WI38 (cell line): ENCODE data around the gene YDJC.
"Not testable (repeated sequence)": the region's sequence is repeated elsewhere in the genome, so short reads cannot be mapped to it uniquely, and the experiment has no call there.

Experiments
- H3K4me3 ChIP-seq: 2 replicates; pipeline ENCODE4 v1.5.1; 2011; ENCODE audit warnings: low read depth, mild to moderate bottlenecking, control low read depth, low read length
- TF ChIP-seq, protein P1 (sequence below): IDR thresholded peaks from 2 replicates; pipeline ENCODE4 v1.5.1; 2012; ENCODE audit warnings: low read depth, mild to moderate bottlenecking, control low read depth, low read length

YDJC gene, protein sequence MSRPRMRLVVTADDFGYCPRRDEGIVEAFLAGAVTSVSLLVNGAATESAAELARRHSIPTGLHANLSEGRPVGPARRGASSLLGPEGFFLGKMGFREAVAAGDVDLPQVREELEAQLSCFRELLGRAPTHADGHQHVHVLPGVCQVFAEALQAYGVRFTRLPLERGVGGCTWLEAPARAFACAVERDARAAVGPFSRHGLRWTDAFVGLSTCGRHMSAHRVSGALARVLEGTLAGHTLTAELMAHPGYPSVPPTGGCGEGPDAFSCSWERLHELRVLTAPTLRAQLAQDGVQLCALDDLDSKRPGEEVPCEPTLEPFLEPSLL

DNA sequence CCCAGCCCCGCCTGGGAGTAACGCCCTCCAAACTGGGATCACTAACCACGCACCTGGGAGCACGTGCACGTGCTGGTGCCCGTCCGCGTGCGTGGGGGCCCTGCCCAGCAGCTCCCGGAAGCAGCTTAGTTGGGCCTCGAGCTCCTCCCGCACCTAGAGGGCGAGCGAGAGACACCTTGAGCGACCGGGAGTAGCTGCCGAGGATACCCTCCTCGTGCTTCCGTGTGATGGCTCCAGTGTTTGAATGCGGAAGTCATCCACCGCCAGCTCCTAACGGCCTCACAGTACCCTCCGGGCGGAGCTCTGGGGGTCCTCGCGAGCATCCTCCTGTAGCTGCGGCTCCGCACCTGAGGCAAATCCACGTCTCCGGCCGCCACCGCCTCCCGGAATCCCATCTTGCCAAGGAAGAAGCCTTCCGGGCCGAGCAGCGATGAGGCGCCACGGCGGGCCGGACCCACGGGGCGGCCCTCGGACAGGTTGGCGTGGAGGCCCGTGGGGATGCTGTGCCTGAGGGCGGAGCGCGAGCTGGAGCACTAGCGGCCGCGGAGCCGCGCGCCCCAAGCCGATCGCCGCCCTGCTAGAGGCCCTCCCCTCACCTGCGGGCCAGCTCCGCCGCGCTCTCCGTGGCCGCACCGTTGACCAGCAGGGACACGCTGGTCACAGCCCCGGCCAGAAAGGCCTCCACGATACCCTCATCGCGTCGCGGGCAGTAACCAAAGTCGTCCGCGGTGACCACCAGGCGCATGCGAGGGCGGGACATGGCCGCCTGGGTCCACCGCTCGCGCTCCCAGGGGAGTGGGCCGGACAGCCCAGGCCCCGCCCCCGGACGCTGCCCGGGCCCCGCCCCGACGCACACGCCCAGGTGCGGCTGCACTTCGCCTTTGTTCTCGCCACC, at the start of gene YDJC:
Gene YDJC (minus strand): TSS at position 768 of the 895 bp plus-strand sequence. CDS start 8 bp downstream, at position 760.
- peak within 1 kb of the TSS; percentile 90 for H3K4me3 ChIP-seq

DNA sequence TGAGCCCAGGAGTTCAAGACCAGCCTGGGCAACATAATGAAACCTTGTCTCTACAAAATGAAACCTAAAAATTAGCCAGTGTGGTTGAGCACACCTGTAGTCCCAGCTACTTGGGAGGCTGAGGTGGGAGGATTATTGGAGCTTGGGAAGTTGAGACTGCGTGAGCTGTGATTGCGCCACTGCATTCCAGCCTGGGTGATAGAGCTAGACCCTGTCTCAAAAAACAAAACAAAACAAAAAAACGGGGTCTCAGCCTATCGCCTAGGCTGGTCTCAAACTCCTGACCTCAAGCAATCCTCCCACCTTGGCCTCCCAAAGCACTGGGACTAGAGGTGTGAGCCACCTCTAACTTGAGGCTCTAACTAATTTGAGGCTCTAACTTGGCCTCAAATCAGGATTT, 49.6 kb upstream of the YDJC start:
- TF ChIP-seq, protein P1, sequence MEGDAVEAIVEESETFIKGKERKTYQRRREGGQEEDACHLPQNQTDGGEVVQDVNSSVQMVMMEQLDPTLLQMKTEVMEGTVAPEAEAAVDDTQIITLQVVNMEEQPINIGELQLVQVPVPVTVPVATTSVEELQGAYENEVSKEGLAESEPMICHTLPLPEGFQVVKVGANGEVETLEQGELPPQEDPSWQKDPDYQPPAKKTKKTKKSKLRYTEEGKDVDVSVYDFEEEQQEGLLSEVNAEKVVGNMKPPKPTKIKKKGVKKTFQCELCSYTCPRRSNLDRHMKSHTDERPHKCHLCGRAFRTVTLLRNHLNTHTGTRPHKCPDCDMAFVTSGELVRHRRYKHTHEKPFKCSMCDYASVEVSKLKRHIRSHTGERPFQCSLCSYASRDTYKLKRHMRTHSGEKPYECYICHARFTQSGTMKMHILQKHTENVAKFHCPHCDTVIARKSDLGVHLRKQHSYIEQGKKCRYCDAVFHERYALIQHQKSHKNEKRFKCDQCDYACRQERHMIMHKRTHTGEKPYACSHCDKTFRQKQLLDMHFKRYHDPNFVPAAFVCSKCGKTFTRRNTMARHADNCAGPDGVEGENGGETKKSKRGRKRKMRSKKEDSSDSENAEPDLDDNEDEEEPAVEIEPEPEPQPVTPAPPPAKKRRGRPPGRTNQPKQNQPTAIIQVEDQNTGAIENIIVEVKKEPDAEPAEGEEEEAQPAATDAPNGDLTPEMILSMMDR, result no peak
- H3K4me3 ChIP-seq, result no peak overlapping the region

More for the DNA sequence above, at the start of gene YDJC:
- TF ChIP-seq, protein P1, result peak; percentile 34

DNA sequence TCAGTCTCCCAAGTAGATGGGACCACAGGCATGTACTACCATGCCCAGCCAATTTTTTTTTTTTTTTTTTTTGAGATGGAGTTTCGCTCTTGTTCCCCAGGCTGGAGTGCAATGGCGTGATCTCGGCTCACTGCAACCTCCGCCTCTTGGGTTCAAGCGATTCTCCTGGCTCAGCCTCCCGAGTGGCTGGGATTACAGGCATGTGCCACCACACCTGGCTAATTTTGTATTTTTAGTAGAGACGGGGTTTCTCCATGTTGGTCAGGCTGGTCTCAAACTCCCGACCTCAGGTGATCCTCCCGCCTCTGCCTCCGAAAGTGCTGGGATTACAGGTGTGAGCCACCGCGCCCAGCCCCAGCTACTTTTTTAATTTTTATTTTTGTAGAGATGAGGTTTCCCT, 49.0 kb upstream of the YDJC start:
- not testable (repeated sequence) for H3K4me3 ChIP-seq

DNA sequence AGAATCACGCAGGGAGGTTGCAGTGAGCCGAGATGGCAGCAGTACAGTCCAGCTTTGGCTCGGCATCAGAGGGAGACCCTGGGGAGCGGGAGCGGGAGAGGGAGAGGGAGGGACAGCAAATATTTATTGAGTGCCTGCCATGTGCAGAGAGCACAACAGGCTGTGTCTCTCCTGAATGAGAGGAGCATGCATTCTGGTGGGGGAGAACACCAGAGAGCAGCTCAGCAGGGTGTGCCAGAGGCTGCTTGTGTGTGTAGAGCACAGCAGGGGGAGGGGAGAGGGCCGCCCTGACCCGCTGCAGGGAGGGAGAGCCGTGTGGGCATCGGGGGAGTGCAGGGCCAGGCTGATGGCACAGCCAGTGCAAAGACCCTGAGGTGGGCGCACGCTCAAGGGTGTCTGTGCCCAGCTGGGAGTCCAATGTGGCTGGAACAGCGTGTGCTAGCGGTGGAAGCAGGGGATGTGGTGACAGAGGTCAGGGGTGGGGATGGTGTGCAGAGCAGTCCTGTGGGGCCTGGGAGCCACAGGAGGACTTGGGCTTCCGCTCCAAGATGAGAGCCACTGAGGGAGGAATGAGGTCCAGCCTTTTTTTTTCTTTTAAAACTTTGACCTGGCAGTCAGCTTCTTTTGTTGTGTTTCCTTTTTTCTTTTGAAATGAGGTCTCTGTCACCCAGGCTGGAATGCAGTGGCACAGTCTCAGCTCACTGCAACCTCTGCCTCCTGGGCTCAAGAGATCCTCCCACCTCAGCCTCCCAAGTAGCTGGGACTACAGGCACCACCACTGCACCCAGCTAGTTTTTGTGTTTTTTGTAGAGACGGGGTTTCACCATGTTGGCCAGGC, 48.0 kb upstream of the YDJC start:
- TF ChIP-seq, protein P1, result no peak
- H3K4me3 ChIP-seq, result no peak overlapping the region

DNA sequence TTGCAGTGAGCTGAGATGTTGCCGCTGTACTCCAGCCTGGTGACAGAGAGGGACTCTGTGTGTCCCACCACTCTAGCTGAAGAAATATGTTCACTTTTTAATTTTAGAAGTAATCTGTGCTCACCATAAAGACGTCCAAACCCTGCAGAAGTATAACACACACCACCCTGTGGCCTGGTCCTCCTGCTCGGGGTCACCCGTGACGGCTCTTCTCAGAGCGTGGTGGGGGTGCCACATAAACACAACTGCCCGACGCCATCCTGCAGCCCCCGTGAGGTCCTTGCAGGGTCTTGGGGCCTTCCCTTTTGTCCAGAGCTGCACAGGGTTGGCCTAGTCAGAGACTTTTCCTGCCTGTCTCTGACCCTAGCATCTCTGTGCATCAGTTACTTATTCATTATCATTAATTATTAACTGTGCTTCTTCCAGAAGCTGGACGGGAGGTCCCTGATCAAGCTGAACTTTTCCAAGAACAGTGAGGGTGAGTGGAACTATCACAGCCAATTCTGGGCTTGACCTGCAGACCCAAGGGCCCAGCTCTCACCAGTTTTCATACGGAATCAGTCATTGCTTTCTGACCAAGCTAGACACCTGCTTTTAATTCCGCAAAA, 44.9 kb upstream of the YDJC start:
- no peak overlapping the region for H3K4me3 ChIP-seq
- TF ChIP-seq, protein P1, result no peak

DNA sequence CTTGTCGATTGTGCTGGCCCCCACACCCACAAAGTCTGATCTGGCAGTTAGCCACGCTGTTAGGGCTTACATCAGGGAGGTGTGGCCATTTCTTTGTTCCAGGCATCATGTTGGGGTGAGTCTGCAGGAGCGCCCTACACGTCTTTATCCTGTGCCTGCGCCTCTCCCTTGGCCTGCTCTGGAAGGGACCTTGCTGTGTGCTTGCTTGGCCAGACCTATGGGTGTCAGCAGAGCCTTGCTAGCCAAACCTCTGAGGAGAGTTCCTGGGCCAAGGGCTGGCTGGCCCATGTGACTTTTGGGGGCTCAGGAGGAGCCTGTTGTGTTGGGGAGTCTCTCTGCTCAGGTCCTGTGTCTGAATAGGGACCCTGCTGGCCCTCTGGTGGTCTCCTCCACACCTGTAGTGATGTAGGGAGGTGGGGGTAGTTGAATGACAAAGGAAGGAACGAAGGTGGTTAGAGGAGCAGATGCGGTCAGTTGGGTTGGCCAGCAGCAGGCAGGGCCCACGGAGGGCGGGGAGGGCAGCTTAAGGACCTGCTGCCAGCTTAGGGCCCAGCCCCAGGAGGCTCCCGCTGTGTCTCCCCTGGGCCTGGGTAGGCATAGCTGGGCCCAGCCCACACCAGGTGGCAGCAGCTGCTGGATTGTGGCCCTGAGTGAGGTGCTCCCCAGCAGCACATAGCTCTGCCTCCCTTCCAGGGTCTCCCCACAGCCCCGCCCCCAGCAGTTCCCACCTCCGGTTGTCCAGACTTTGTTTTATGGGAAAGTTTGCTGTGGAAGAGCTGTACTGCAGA, 43.9 kb upstream of the YDJC start:
- no peak overlapping the region for H3K4me3 ChIP-seq
- TF ChIP-seq, protein P1, result no peak
